Measurements from ENCODE around the gene HERPUD1. TPM values are rescaled to one million over a fixed set of nuclear protein-coding genes. Genes with fewer than 3 reads are reported as not detected.

The HERPUD1 gene
- total and polyA plus RNA-seq, 4 donors, result 57.8 to 219 (median 118) TPM

- H3K9me3 ChIP-seq (ENCODE audit: control insufficient read depth in 4 of 4, low read length in 3 of 4), result no peaks in the 10 kb centered on the region
- WGBS, result 79% methylated on average over 9 of the region's 9 CpGs
- no peaks in the 10 kb centered on the region for H3K27me3 ChIP-seq (ENCODE audit: control insufficient read depth in 4 of 4, insufficient read depth in 4 of 4, low read length in 3 of 4)
- H3K36me3 ChIP-seq (ENCODE audit: control insufficient read depth in 4 of 4, insufficient read depth in 3 of 4, low read depth in 1 of 4, low read length in 3 of 4), result peaks cover 30 to 84% (median 76%) of the 10 kb centered on the region in 4 donors
- no peak overlapping the region for H3K9ac ChIP-seq (ENCODE audit: low read depth in 1 of 2, low read length in 2 of 2)
- peaks cover 3 to 24% (median 13%) of the 10 kb centered on the region in 4 donors for H3K4me1 ChIP-seq (ENCODE audit: control insufficient read depth in 4 of 4, insufficient read depth in 4 of 4, low read length in 3 of 4)
- TF ChIP-seq HNF4G (IDR thresholded peaks at IDR 0.05) (no peak), ATF3 (IDR thresholded peaks at IDR 0.05) (no peak), EGR1 (IDR thresholded peaks at IDR 0.05; ENCODE audit: low read depth in 2 of 2) (no peak)
- no peak overlapping the region for H3K27ac ChIP-seq (ENCODE audit: low read depth in 1 of 2, low read length in 2 of 2)
- no peak for DNase-seq (ENCODE audit: low spot score)
- no peak overlapping the region for H3K4me3 ChIP-seq (ENCODE audit: low read depth in 1 of 3, low read length in 3 of 3)
Observed at GRCh38 chr16:56941856-56942331, 10.0 kb downstream of the HERPUD1 start.

GRCh38 chr16:56943761-56944375 lies 11.9 kb downstream of the HERPUD1 start:
- no peak for DNase-seq (ENCODE audit: low spot score)
- Histone ChIP-seq H3K4me3 (ENCODE audit: low read depth in 1 of 3, low read length in 3 of 3) (no peak overlapping the region), H3K9me3 (ENCODE audit: control insufficient read depth in 4 of 4, low read length in 3 of 4) (no peaks in the 10 kb centered on the region), H3K4me1 (ENCODE audit: control insufficient read depth in 4 of 4, insufficient read depth in 4 of 4, low read length in 3 of 4) (peaks cover 0 to 22% (median 9%) of the 10 kb centered on the region in 4 donors), H3K27ac (ENCODE audit: low read depth in 1 of 2, low read length in 2 of 2) (no peak overlapping the region), H3K9ac (ENCODE audit: low read depth in 1 of 2, low read length in 2 of 2) (no peak overlapping the region), H3K27me3 (ENCODE audit: control insufficient read depth in 4 of 4, insufficient read depth in 4 of 4, low read length in 3 of 4) (no peaks in the 10 kb centered on the region), H3K36me3 (ENCODE audit: control insufficient read depth in 4 of 4, insufficient read depth in 3 of 4, low read depth in 1 of 4, low read length in 3 of 4) (peaks cover 23 to 67% (median 59%) of the 10 kb centered on the region in 4 donors)
- 49% methylated on average over 6 of the region's 6 CpGs for WGBS
- TF ChIP-seq MAX (IDR thresholded peaks at IDR 0.05) (no peak), JUND (IDR thresholded peaks at IDR 0.05) (no peak), RAD21 (IDR thresholded peaks at IDR 0.05) (no peak), HNF4A (conservative IDR thresholded peaks at IDR 0.05) (no peak), YY1 (IDR thresholded peaks at IDR 0.05) (no peak), GABPA (IDR thresholded peaks at IDR 0.05 in 1 of 2, conservative IDR thresholded peaks at IDR 0.05 in 1 of 2) (no peak), EGR1 (IDR thresholded peaks at IDR 0.05; ENCODE audit: low read depth in 2 of 2) (no peak), REST (IDR thresholded peaks at IDR 0.05) (no peak), FOXA1 (IDR thresholded peaks at IDR 0.05) (no peak), FOXA2 (IDR thresholded peaks at IDR 0.05) (no peak), CTCF (IDR thresholded peaks at IDR 0.05; ENCODE audit: low read depth, low read length, missing input control) (no peak), RXRA (IDR thresholded peaks at IDR 0.05) (no peak), NR2F2 (IDR thresholded peaks at IDR 0.05) (no peak), HNF4G (IDR thresholded peaks at IDR 0.05) (no peak), SP1 (IDR thresholded peaks at IDR 0.05) (no peak), TAF1 (conservative IDR thresholded peaks at IDR 0.05) (no peak), ATF3 (IDR thresholded peaks at IDR 0.05) (no peak), ZBTB33 (IDR thresholded peaks at IDR 0.05) (no peak)
